A549 (cell line): Measurements from ENCODE around the gene FGF6.

Experiments used
- CHD4 ChIP-seq: fragments of 200-600 bp; sonication (generic); IDR thresholded peaks from 2 replicates; pipeline ENCODE4 v1.6.1; 2016; ENCODE audit warnings: antibody characterized with exemption, mild to moderate bottlenecking, borderline replicate concordance
- EP300 ChIP-seq, 2 experiments: fragments of >200 bp; sonication (Bioruptor Twin); formaldehyde crosslinking; IDR thresholded peaks; 2 replicates in 1 of 2; 3 replicates in 1 of 2; pipeline ENCODE4 v1.6.1; 2016 to 2017
- TF ChIP-seq, protein P1 (sequence below): fragments of 250-450 bp; sonication (Bioruptor Pico); IDR thresholded peaks from 2 replicates; pipeline ENCODE4 v1.5.0; 2020; ENCODE audit warnings: low read depth, mild to moderate bottlenecking, moderate library complexity

- TF ChIP-seq EP300 (IDR thresholded peaks at IDR 0.05) (no peak), CHD4 (no peak)
- TF ChIP-seq, protein P1, sequence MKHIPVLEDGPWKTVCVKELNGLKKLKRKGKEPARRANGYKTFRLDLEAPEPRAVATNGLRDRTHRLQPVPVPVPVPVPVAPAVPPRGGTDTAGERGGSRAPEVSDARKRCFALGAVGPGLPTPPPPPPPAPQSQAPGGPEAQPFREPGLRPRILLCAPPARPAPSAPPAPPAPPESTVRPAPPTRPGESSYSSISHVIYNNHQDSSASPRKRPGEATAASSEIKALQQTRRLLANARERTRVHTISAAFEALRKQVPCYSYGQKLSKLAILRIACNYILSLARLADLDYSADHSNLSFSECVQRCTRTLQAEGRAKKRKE (CRISPR knock-in tag), result no peak
These were observed 25.6 kb upstream of the FGF6 start for GRCh38 chr12:4471256-4471655.
